DND-41 (cell line): ENCODE data around the gene MYLK.

Experiments
- ATAC-seq: fragments of 200-7000 bp; cut with Tn5 transposase; 3 replicates; pipeline ENCODE4 v1.9.1; 2021; ENCODE audit warnings: low read depth; ENCODE audit not compliant: insufficient read depth
- DNase-seq: peaks from one replicate; pipeline ENCODE4 v3.0.0-alpha.2; 2020
- H2AFZ ChIP-seq: 2 replicates; pipeline ENCODE4 v1.6.0; 2012; ENCODE audit warnings: low read depth, low read length
- H3K27ac ChIP-seq: 2 replicates; pipeline ENCODE4 v1.5.1; 2012; ENCODE audit warnings: low read length, inconsistent platforms
- H3K27me3 ChIP-seq: fragments of 200-600 bp; sonication (generic); 2 replicates; pipeline ENCODE4 v1.6.0; 2012; ENCODE audit warnings: low read length, mild to moderate bottlenecking, inconsistent platforms; ENCODE audit not compliant: insufficient read depth, poor library complexity
- H3K36me3 ChIP-seq: 2 replicates; pipeline ENCODE4 v1.5.1; 2012; ENCODE audit warnings: low read length, inconsistent platforms; ENCODE audit not compliant: insufficient read depth
- H3K4me1 ChIP-seq: 2 replicates; pipeline ENCODE4 v1.5.1; 2012; ENCODE audit warnings: mild to moderate bottlenecking, low read length; ENCODE audit not compliant: insufficient read depth
- H3K4me2 ChIP-seq: 2 replicates; pipeline ENCODE4 v1.6.0; 2012; ENCODE audit warnings: mild to moderate bottlenecking, moderate library complexity, low read length, inconsistent platforms; ENCODE audit not compliant: insufficient read depth
- H3K4me3 ChIP-seq, 2 experiments: fragments of 200-600 bp in 1 of 2; shearing (Covaris generic) in 1 of 2; 2 replicates each; pipeline ENCODE4 v1.5.1; 2012 to 2016; ENCODE audit warnings: inconsistent platforms in 2 of 2, low read length in 2 of 2, mild to moderate bottlenecking in 2 of 2, low read depth in 1 of 2, moderate library complexity in 1 of 2
- H3K79me2 ChIP-seq: 2 replicates; pipeline ENCODE4 v1.6.0; 2012; ENCODE audit warnings: low read length, inconsistent platforms; ENCODE audit not compliant: insufficient read depth
- H3K9ac ChIP-seq: 2 replicates; pipeline ENCODE4 v1.6.0; 2012; ENCODE audit warnings: low read depth, mild to moderate bottlenecking, inconsistent platforms, low read length, moderate library complexity
- H3K9me3 ChIP-seq: 2 replicates; pipeline ENCODE4 v1.5.1; 2012; ENCODE audit warnings: low read length, moderate library complexity, mild to moderate bottlenecking, inconsistent platforms; ENCODE audit not compliant: insufficient read depth, severe bottlenecking
- H4K20me1 ChIP-seq: 2 replicates; pipeline ENCODE4 v1.6.0; 2012; ENCODE audit warnings: low read length; ENCODE audit not compliant: insufficient read depth
- CTCF ChIP-seq: IDR thresholded peaks from 2 replicates; pipeline ENCODE4 v1.5.1; 2012; ENCODE audit warnings: borderline replicate concordance, low read length, moderate library complexity, mild to moderate bottlenecking; ENCODE audit not compliant: poor library complexity, severe bottlenecking; ENCODE audit errors: extremely low read depth
- EZH2 ChIP-seq: IDR thresholded peaks from 3 replicates; pipeline ENCODE4 v1.6.1; 2012; ENCODE audit warnings: borderline replicate concordance, low read depth, mild to moderate bottlenecking, moderate library complexity, low read length, inconsistent platforms; ENCODE audit not compliant: severe bottlenecking

The MYLK gene

DNA sequence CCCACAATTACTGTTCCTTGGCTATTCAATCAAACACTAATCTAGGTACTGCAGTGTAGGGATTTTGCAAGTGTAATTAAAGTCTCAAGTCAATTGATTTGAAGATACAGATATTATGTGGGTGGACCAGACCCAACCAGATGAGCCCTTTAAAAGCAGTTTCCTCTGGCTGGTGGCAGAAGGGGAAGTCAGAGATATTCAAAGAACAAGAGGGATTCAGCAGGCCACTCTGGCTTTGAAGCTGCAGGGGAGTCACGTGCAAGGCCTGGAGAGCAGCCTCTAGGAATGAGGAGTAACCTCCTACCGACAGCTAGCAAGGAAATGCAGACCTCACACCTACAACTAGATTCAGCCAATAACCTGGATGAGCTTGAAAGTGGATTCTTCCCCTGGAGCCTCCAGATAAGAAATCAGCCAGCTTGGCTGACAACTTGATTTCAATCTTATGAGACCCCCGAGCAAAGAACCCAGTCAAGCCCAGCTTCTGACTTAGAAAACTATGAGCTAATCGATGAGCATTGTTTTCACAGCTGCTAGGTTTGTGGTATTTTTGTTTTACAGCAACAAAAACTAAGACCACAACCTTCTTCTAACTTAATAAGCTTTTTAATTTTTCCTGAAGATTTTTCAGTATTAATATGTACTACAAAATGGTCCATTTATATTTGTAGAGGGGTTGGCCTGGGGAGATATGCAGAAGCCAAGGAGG, 312.7 kb downstream of the MYLK start:
- Histone ChIP-seq H3K27me3 (no peaks in the 10 kb centered on the region), H3K9ac (no peak overlapping the region), H3K27ac (no peak overlapping the region), H3K9me3 (no peaks in the 10 kb centered on the region), H2AFZ (no peak overlapping the region), H3K4me2 (no peak overlapping the region), H3K79me2 (peaks cover 3% of the 10 kb centered on the region; the same call in 1 of the 2 replicates), H3K4me1 (no peaks in the 10 kb centered on the region), H3K4me3 (no peak overlapping the region), H4K20me1 (peaks cover 5% of the 10 kb centered on the region; the same call in 1 of the 2 replicates), H3K36me3 (no peaks in the 10 kb centered on the region; the same call in 1 of the 2 replicates)
- TF ChIP-seq EZH2: no peak
- ATAC-seq (no peak), DNase-seq (no peak)

DNA sequence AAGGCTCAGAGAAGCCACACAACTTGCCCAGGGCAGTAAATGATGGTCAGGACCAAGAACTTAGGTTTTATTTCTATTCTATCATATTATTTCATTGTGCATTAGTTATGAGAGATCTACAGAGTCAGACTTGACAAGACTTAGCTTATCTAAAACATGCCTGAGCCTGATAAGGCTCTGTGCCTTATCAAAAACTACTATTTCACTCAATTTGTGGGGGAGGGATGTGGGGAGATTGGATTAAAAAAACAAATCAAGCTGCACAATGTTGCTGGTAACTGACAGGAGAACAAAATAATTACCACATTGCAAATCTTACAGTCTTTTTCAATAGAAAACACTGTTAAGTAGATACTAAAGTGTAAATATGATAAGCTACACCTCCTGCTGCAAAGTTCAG, 315.3 kb downstream of the MYLK start:
- ATAC-seq: no peak
- H3K4me2 ChIP-seq: no peak overlapping the region

GRCh38 chr3:123568034-123568433, 316.1 kb downstream of the MYLK start:
- peaks cover 10% of the 10 kb centered on the region; the same call in 1 of the 2 replicates for H3K36me3 ChIP-seq
- H3K9ac ChIP-seq: no peak overlapping the region
- DNase-seq (no peak), ATAC-seq (no peak)
- H3K4me3 ChIP-seq: no peak overlapping the region
- peaks cover 5% of the 10 kb centered on the region; the same call in 1 of the 2 replicates for H4K20me1 ChIP-seq
- no peaks in the 10 kb centered on the region for H3K27me3 ChIP-seq
- no peaks in the 10 kb centered on the region for H3K9me3 ChIP-seq
- TF ChIP-seq EZH2 (no peak), CTCF (no peak)
- H3K79me2 ChIP-seq: peaks cover 3% of the 10 kb centered on the region; the same call in 1 of the 2 replicates
- no peak overlapping the region for H3K27ac ChIP-seq
- H2AFZ ChIP-seq: no peak overlapping the region
- H3K4me2 ChIP-seq: no peak overlapping the region
- H3K4me1 ChIP-seq: no peaks in the 10 kb centered on the region

More for the DNA sequence above, 315.3 kb downstream of the MYLK start:
- Histone ChIP-seq H3K4me3 (no peak overlapping the region), H3K4me1 (no peaks in the 10 kb centered on the region), H4K20me1 (peaks cover 5% of the 10 kb centered on the region; the same call in 1 of the 2 replicates), H3K36me3 (peaks cover 8% of the 10 kb centered on the region; the same call in 1 of the 2 replicates), H3K9me3 (no peaks in the 10 kb centered on the region), H3K27ac (no peak overlapping the region), H3K79me2 (peaks cover 3% of the 10 kb centered on the region; the same call in 1 of the 2 replicates), H3K9ac (no peak overlapping the region), H3K27me3 (no peaks in the 10 kb centered on the region), H2AFZ (no peak overlapping the region)
- no peak for TF ChIP-seq CTCF
- no peak for TF ChIP-seq EZH2
- no peak for DNase-seq

GRCh38 chr3:123564056-123564455, 320.1 kb downstream of the MYLK start:
- Histone ChIP-seq H3K9me3 (no peaks in the 10 kb centered on the region), H3K27me3 (no peaks in the 10 kb centered on the region), H3K79me2 (no peaks in the 10 kb centered on the region), H3K27ac (no peak overlapping the region), H3K36me3 (peaks cover 10% of the 10 kb centered on the region; the same call in 1 of the 2 replicates), H3K4me2 (no peak overlapping the region), H3K4me1 (no peaks in the 10 kb centered on the region), H4K20me1 (peaks cover 12% of the 10 kb centered on the region; the same call in 1 of the 2 replicates), H3K4me3 (no peak overlapping the region), H3K9ac (no peak overlapping the region), H2AFZ (no peak overlapping the region)
- ATAC-seq: no peak
- DNase-seq: no peak
- no peak for TF ChIP-seq EZH2
- no peak for TF ChIP-seq CTCF
